Bronchial epithelial cell (primary cell): ENCODE measurements around the gene RAD51B. TPM values are rescaled to one million over a fixed set of nuclear protein-coding genes. Genes with fewer than 3 reads are reported as not detected.

Experiments
- DNase-seq: peaks from one replicate; pipeline ENCODE4 v3.0.0-alpha.2; 2010; ENCODE audit warnings: low read depth
- FAIRE-seq: peaks from 2 replicates; lab custom pipeline; 2011; peaks lifted over from hg19 to GRCh38; lab: Jason Lieb, UNC
- H3K27me3 ChIP-seq: 2 replicates; pipeline ENCODE4 v1.5.1; 2011; ENCODE audit warnings: low read length; ENCODE audit not compliant: control insufficient read depth, insufficient read depth
- H3K36me3 ChIP-seq: 2 replicates; pipeline ENCODE4 v1.5.1; 2011; ENCODE audit warnings: low read length; ENCODE audit not compliant: control insufficient read depth, insufficient read depth
- H3K4me3 ChIP-seq: 2 replicates; pipeline ENCODE4 v1.5.1; 2011; ENCODE audit warnings: mild to moderate bottlenecking, low read depth, low read length, control low read depth
- total RNA-seq: library from RNA; depleted of rRNA; stranded (reverse); fragments of >200 nt; gene quantifications from 2 replicates; pipeline ENCODE4 v1.2.1, GENCODE V29; 2014
- TF ChIP-seq, protein P1 (sequence below): IDR thresholded peaks from 2 replicates; pipeline ENCODE4 v1.5.1; 2011; ENCODE audit warnings: mild to moderate bottlenecking, moderate library complexity, low read length, control low read depth, inconsistent platforms; ENCODE audit not compliant: insufficient read depth, severe bottlenecking

Gene RAD51B
- total RNA-seq, 1 donor from 2014 or later, result 12.1 TPM

DNA sequence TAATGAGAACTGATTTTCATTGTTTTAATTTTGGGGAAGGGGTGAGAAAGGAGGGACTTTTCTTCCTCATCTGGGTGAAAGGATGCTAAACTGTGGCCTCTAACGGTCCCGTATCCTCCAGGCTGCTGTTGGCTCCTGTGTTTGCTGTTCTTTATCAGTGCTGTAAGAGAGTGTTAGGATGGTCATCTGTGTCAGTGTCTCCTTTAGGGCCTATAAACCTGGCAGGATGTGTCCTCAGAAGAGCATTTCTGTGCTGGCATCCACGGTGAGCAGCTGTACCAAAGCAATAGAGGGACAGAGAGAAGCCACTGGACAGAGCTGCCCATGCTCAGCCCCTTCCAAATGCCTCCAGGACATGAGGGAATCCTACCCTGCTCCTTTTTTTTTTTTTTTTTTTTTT is 720.2 kb downstream of the RAD51B start:
- Histone ChIP-seq H3K4me3 (no peak overlapping the region), H3K36me3 (no peaks in the 10 kb centered on the region), H3K27me3 (no peaks in the 10 kb centered on the region)
- TF ChIP-seq, protein P1, sequence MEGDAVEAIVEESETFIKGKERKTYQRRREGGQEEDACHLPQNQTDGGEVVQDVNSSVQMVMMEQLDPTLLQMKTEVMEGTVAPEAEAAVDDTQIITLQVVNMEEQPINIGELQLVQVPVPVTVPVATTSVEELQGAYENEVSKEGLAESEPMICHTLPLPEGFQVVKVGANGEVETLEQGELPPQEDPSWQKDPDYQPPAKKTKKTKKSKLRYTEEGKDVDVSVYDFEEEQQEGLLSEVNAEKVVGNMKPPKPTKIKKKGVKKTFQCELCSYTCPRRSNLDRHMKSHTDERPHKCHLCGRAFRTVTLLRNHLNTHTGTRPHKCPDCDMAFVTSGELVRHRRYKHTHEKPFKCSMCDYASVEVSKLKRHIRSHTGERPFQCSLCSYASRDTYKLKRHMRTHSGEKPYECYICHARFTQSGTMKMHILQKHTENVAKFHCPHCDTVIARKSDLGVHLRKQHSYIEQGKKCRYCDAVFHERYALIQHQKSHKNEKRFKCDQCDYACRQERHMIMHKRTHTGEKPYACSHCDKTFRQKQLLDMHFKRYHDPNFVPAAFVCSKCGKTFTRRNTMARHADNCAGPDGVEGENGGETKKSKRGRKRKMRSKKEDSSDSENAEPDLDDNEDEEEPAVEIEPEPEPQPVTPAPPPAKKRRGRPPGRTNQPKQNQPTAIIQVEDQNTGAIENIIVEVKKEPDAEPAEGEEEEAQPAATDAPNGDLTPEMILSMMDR, result no peak
- FAIRE-seq, result no peak
- no peak for DNase-seq

- no peak for DNase-seq
- TF ChIP-seq, protein P1, result no peak
- Histone ChIP-seq H3K4me3 (no peak overlapping the region), H3K27me3 (no peaks in the 10 kb centered on the region), H3K36me3 (no peaks in the 10 kb centered on the region)
- no peak for FAIRE-seq
These were observed 721.8 kb downstream of the RAD51B start for GRCh38 chr14:68541178-68541896.

DNA sequence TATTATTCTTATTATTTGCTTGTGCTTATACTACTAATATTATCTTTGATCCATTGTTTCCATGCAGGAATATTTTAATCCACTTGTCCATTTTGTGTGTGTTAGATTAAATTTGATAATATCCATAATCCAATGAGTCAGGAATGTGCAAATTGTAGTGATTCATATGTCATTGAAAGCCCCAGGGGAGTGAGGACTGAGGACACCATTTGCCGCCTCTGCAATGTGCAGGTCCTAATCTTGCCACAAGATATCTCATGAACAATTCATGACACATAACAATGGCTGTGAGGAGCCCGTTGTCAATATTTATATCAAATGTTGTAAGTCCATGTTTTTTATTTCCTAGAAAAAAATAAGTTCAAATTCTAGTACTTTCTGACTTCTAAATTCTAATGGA is 722.8 kb downstream of the RAD51B start:
- peak; percentile 67 for DNase-seq
- Histone ChIP-seq H3K36me3 (no peaks in the 10 kb centered on the region), H3K27me3 (no peaks in the 10 kb centered on the region), H3K4me3 (no peak overlapping the region)
- TF ChIP-seq, protein P1, result no peak
- no peak for FAIRE-seq

DNA sequence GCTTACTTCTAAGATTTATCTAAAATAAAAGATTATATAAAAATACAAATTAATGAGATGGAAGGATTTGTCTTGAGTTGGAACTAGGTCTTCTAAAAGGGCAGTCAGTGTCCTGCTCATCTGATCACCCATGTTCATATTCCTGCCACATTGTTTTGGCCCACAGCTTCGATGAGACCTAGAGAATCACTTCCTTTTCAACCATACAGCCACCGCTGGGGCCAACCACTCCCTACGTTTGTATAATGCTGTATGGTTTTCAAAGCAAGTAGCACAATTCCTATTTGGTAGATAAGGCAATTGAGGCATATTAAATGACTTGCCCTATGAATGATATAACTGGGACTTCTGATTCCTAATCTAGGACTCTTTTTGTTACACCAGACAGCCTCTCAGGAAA is 723.9 kb downstream of the RAD51B start:
- no peaks in the 10 kb centered on the region for H3K36me3 ChIP-seq
- no peaks in the 10 kb centered on the region for H3K27me3 ChIP-seq
- FAIRE-seq, result no peak
- no peak overlapping the region for H3K4me3 ChIP-seq
- TF ChIP-seq, protein P1, result no peak
- no peak for DNase-seq

DNA sequence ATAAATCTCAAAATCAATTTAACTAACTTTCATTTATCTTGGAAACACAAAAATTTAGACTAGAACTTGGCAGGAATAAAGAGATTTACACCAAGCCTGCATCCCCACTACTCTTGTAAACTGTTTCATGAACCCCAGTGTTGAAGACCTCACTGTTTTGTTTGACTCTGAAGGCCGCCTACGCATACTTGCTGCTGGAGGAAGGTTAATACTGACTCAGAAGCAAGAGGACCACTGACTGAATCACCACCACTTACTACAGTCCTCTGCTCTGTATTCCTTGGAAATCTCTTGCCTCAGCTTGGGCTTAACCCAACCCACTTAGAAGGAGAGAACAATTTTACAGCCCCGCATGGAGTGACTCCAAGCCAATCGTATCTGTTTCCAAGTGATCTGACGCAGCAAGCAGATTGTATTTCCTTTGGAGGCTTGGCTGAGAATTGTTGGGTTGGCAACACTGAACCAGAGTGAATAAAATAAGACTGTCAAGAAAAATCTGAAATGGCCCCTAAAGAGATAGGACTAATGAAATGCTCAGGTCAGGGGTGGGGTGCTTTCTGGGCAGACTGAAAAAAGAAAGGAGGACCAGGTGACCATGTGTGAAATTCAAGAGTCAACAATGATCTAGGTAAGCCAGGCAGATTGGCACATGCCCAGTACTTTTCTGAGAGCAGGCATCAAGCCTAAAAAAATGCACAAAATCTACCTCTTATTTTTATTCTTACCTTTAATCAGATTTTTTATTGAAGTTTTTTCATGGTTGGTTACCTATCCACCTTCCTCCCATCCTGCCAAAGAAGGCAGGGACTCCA is 724.7 kb downstream of the RAD51B start:
- Histone ChIP-seq H3K27me3 (no peaks in the 10 kb centered on the region), H3K4me3 (no peak overlapping the region), H3K36me3 (no peaks in the 10 kb centered on the region)
- TF ChIP-seq, protein P1, result no peak
- peak; percentile 86 for FAIRE-seq
- DNase-seq, result peak; percentile 99
